Esophagus squamous epithelium (tissue), 5 donors: ENCODE results near the gene VMP1. TPM values are rescaled to one million over a fixed set of nuclear protein-coding genes. Genes with fewer than 3 reads are reported as not detected.

ENCODE experiments used
- DNase-seq: peaks from one replicate; lab custom pipeline; 2025; lab: John Stamatoyannopoulos, UW
- H3K27ac ChIP-seq, 4 donors: fragments of 200-600 bp; sonication (generic); one replicate each; pipeline ENCODE4 v1.5.1; 2016 to 2019; ENCODE audit warnings: mild to moderate bottlenecking in 1 of 4
- H3K27me3 ChIP-seq, 4 donors: fragments of 200-600 bp; sonication (generic); 1 replicate in 3 of 4; 2 replicates in 1 of 4; pipeline versions ENCODE4 v1.5.1 to v1.6.0; 2017 to 2021; ENCODE audit warnings: antibody characterized with exemption in 1 of 4
- H3K36me3 ChIP-seq, 3 donors: fragments of 200-600 bp; sonication (generic); one replicate each; pipeline ENCODE4 v1.5.1; 2016 to 2019
- H3K4me1 ChIP-seq, 3 donors: fragments of 200-600 bp; sonication (generic); one replicate each; pipeline ENCODE4 v1.5.1; 2017 to 2019
- H3K4me3 ChIP-seq, 4 donors: fragments of 200-600 bp; sonication (generic); 1 replicate in 3 of 4; 2 replicates in 1 of 4; pipeline ENCODE4 v1.5.1; 2016 to 2019; ENCODE audit warnings: mild to moderate bottlenecking in 2 of 4, moderate library complexity in 1 of 4
- H3K9me3 ChIP-seq, 3 donors: fragments of 200-600 bp; sonication (generic); one replicate each; pipeline ENCODE4 v1.5.1; 2016 to 2019
- CTCF ChIP-seq, 6 experiments: fragments of 450-650 bp in 4 of 6; fragments of 200-600 bp in 2 of 6; sonication (generic) in 2 of 6; IDR thresholded peaks; one replicate each; pipeline ENCODE4 v1.5.1; 2016 to 2019; ENCODE audit warnings: antibody characterized with exemption in 6 of 6, mild to moderate bottlenecking in 4 of 6, moderate library complexity in 4 of 6
- POLR2A ChIP-seq, 4 donors: fragments of 450-650 bp; IDR thresholded peaks; one replicate each; pipeline ENCODE4 v1.6.1; 2017; ENCODE audit warnings: antibody characterized with exemption in 4 of 4, mild to moderate bottlenecking in 4 of 4, moderate library complexity in 3 of 4
- WGBS, 2 donors: methylation state at CpG; one replicate each; pipeline ENCODE4 v1.1.5; 2018; 5-methylcytosine and 5-hydroxymethylcytosine counted together
- intact Hi-C: fragments of 100-400 bp; cut with DNase I; formaldehyde crosslinking; loops from one replicate; pipeline ENCODE4 v1.15.0; 2022
- total RNA-seq, 4 donors: library from RNA; depleted of rRNA; stranded (reverse); fragments of >200 nt; gene quantifications; one replicate each; pipeline ENCODE4 v1.1.0, GENCODE V29; 2016
- donor health status: DM: yes; HTN: yes; CAD: no.

The VMP1 gene
- total RNA-seq, 4 donors from 2014 or later, result 132 to 363 (median 141) TPM

GRCh38 chr17:59807892-59808509 lies 100.5 kb downstream of the VMP1 start:
- Histone ChIP-seq H3K27me3 (no peaks in the 10 kb centered on the region), H3K9me3 (no peaks in the 10 kb centered on the region), H3K4me3 (peak overlapping the region in 1 of 4 donors; percentile 16), H3K36me3 (peaks cover 0 to 32% (median 0%) of the 10 kb centered on the region in 3 donors), H3K27ac (peak overlapping the region in 3 of 4 donors; percentile 45 to 69 (median 61)), H3K4me1 (no peaks in the 10 kb centered on the region)
- 76 to 88% methylated on average over 4 of the region's 4 CpGs for WGBS, 2 donors
- no peak for DNase-seq
- TF ChIP-seq POLR2A (IDR thresholded peaks at IDR 0.05) (no peak), CTCF (IDR thresholded peaks at IDR 0.05) (no peak)
- intact Hi-C loops, result no loop called here

- TF ChIP-seq POLR2A (IDR thresholded peaks at IDR 0.05), result no peak
- TF ChIP-seq CTCF (IDR thresholded peaks at IDR 0.05), result no peak
- no peak overlapping the region for H3K27ac ChIP-seq
- intact Hi-C loops, result no loop called here
- no peak overlapping the region for H3K4me3 ChIP-seq
- DNase-seq, result no peak
- WGBS, 2 donors, result 85 to 92% methylated on average over 1 of the region's 1 CpG
- peaks cover 0 to 5% (median 3%) of the 10 kb centered on the region in 3 donors for H3K4me1 ChIP-seq
- no peaks in the 10 kb centered on the region for H3K27me3 ChIP-seq
- no peaks in the 10 kb centered on the region for H3K9me3 ChIP-seq
- H3K36me3 ChIP-seq, result peaks cover 0 to 36% (median 0%) of the 10 kb centered on the region in 3 donors
These were observed 103.4 kb downstream of the VMP1 start for GRCh38 chr17:59810894-59811153.

GRCh38 chr17:59811209-59811608 lies 103.8 kb downstream of the VMP1 start:
- Histone ChIP-seq H3K4me3 (no peak overlapping the region), H3K27me3 (no peaks in the 10 kb centered on the region), H3K27ac (no peak overlapping the region), H3K4me1 (peaks cover 0 to 5% (median 3%) of the 10 kb centered on the region in 3 donors), H3K36me3 (peaks cover 0 to 36% (median 0%) of the 10 kb centered on the region in 3 donors), H3K9me3 (no peaks in the 10 kb centered on the region)
- TF ChIP-seq CTCF (IDR thresholded peaks at IDR 0.05) (no peak), POLR2A (IDR thresholded peaks at IDR 0.05) (no peak)
- WGBS, 2 donors, result 93 to 95% methylated on average over 1 of the region's 1 CpG
- no peak for DNase-seq
- intact Hi-C loops, result no loop called here

- Histone ChIP-seq H3K4me3 (no peak overlapping the region), H3K27ac (no peak overlapping the region), H3K36me3 (peaks cover 0 to 43% (median 0%) of the 10 kb centered on the region in 3 donors), H3K27me3 (no peaks in the 10 kb centered on the region), H3K9me3 (no peaks in the 10 kb centered on the region), H3K4me1 (peaks cover 0 to 5% (median 3%) of the 10 kb centered on the region in 3 donors)
- intact Hi-C loops, result no loop called here
- WGBS, 2 donors, result 70 to 83% methylated on average over 3 of the region's 3 CpGs
- TF ChIP-seq POLR2A (IDR thresholded peaks at IDR 0.05), result no peak
- no peak for DNase-seq
These were observed 104.7 kb downstream of the VMP1 start for GRCh38 chr17:59812139-59812538.

- Histone ChIP-seq H3K27me3 (no peaks in the 10 kb centered on the region), H3K36me3 (peaks cover 0 to 55% (median 0%) of the 10 kb centered on the region in 3 donors), H3K4me3 (no peak overlapping the region), H3K4me1 (peaks cover 0 to 5% (median 3%) of the 10 kb centered on the region in 3 donors), H3K9me3 (no peaks in the 10 kb centered on the region), H3K27ac (peak overlapping the region in 3 of 4 donors; percentile 43 to 60 (median 48))
- WGBS, 2 donors, result 91 to 100% methylated on average over 1 of the region's 1 CpG
- intact Hi-C loops, result no loop called here
- no peak for TF ChIP-seq POLR2A (IDR thresholded peaks at IDR 0.05)
- no peak for TF ChIP-seq CTCF (IDR thresholded peaks at IDR 0.05)
- DNase-seq, result no peak
These were observed 106.8 kb downstream of the VMP1 start for GRCh38 chr17:59814276-59814675.
